BJ (cell line): Measurements from ENCODE around the gene NTPCR. TPM values are rescaled to one million over a fixed set of nuclear protein-coding genes. Genes with fewer than 3 reads are reported as not detected.

Source experiments
- CTCF ChIA-PET: fragments of 350-600 bp; formaldehyde crosslinking; extraction: SDS; loops from one replicate; lab custom pipeline; 2021; ENCODE audit warnings: antibody characterized with exemption, inconsistent platforms; lab: Yijun Ruan, JAX
- POLR2A ChIA-PET: fragments of 300-600 bp; sonication (Branson Sonifier 250); formaldehyde crosslinking; extraction: SDS; loops from one replicate; lab custom pipeline; 2021; ENCODE audit warnings: antibody characterized with exemption; lab: Charles Lee
- DNase-seq: peaks from one replicate; pipeline ENCODE4 v3.0.0-alpha.2; 2011; ENCODE audit warnings: low read depth
- H3K27me3 ChIP-seq: 2 replicates; pipeline ENCODE4 v1.6.0; 2011; ENCODE audit warnings: low read length; ENCODE audit not compliant: control insufficient read depth, insufficient read depth
- H3K36me3 ChIP-seq: 2 replicates; pipeline ENCODE4 v1.5.1; 2011; ENCODE audit warnings: low read length; ENCODE audit not compliant: control insufficient read depth, insufficient read depth
- H3K4me3 ChIP-seq: 2 replicates; pipeline ENCODE4 v1.5.1; 2011; ENCODE audit warnings: low read depth, mild to moderate bottlenecking, control low read depth, low read length
- polyA plus RNA-seq: library from polyadenylated mRNA; depleted of rRNA; stranded (reverse); fragments of >200 nt; gene quantifications from 2 replicates; pipeline ENCODE4 v1.2.3, GENCODE V29; 2011
- TF ChIP-seq, protein P1 (sequence below): IDR thresholded peaks from 2 replicates; pipeline ENCODE4 v1.5.1; 2011; ENCODE audit warnings: low read depth, mild to moderate bottlenecking, control low read depth, inconsistent platforms, low read length, moderate library complexity; ENCODE audit not compliant: insufficient read depth

NTPCR gene
- polyA plus RNA-seq, 1 experiment, result 23.4 TPM

DNA sequence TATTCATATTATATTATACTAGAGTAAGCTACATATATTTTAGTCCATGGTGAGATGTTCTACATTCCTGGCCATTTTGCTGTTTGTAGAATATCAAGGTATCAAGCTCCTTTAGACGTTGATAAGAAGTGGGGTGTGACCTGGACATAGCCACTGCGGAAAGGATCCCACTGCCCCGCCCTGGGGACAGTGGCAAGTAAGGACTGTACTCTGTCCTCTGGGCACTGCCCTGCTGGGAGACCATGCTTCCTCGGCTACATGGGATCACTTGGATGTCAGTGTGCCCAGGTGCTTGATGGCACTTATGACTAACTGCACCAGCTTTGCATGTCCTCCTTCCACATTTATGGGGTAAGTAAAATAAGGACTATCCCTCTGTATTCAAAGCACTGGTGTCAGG lies 46.3 kb upstream of the NTPCR start:
- no peak for DNase-seq
- ChIA-PET CTCF (no interaction called here), POLR2A (interaction anchor here (0.6 kb wide), 1 partner anchor 1469 kb away, joined by 3 read pairs; the partner anchor contains the start of gene COA6)
- Histone ChIP-seq H3K27me3 (no peaks in the 10 kb centered on the region), H3K36me3 (no peaks in the 10 kb centered on the region), H3K4me3 (no peak overlapping the region)
- TF ChIP-seq, protein P1, sequence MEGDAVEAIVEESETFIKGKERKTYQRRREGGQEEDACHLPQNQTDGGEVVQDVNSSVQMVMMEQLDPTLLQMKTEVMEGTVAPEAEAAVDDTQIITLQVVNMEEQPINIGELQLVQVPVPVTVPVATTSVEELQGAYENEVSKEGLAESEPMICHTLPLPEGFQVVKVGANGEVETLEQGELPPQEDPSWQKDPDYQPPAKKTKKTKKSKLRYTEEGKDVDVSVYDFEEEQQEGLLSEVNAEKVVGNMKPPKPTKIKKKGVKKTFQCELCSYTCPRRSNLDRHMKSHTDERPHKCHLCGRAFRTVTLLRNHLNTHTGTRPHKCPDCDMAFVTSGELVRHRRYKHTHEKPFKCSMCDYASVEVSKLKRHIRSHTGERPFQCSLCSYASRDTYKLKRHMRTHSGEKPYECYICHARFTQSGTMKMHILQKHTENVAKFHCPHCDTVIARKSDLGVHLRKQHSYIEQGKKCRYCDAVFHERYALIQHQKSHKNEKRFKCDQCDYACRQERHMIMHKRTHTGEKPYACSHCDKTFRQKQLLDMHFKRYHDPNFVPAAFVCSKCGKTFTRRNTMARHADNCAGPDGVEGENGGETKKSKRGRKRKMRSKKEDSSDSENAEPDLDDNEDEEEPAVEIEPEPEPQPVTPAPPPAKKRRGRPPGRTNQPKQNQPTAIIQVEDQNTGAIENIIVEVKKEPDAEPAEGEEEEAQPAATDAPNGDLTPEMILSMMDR, result no peak

DNA sequence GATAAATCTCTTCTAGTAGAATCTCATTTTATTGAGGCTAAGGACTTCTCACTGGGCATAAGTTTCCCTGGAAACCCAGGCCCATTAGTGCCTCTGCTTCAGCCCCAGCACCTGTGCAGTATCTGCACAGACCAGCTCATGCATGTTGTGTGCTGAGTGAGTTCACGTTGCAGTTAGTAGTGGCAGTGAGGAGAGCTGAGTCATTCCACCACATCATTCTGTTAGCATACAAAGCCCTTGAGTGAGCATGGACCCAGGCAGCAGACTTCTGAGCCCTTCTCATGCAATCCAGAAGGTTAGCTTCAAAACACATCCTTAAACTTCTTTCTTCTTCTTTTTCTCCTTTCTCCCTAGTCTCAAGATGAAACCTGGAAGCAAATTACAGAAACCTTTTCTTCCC lies 45.8 kb upstream of the NTPCR start:
- Histone ChIP-seq H3K27me3 (no peaks in the 10 kb centered on the region), H3K36me3 (no peaks in the 10 kb centered on the region), H3K4me3 (no peak overlapping the region)
- DNase-seq, result no peak
- TF ChIP-seq, protein P1, result no peak
- ChIA-PET CTCF (no interaction called here), POLR2A (interaction anchor here (0.6 kb wide), 1 partner anchor 1469 kb away, joined by 3 read pairs; the partner anchor contains the start of gene COA6)

DNA sequence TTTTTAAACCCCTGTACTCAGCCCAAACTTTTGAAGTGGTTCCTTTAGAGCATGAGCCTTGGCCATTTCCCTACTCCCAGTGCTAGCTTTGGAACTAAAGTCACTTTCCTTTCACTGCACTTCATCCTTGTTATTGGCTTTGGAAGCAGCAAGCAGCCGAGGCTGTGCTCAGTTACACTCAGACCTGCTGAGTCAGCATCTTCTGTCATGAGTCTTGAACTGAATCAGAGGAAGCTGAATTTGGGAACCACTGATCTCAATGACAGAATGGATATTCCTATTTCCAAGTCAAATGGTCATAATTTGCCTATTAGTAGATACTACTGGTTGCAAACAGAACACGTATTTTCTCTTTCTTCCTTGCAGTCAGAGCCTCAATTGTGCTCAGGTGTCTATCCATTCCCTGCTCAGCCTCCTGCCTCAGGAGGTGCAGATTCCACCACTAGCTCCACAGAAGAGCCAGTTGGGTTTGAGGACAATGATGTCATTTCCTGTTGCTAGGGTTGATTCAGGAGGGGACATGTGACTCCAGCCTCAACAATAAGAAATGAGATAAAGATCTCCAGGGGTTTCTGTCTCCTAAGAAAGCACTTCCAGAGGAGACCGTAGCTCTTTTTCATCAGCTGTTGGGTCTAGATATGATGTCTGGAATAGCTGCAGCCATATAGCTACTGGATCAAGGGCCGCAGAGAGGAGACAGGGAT lies 44.9 kb upstream of the NTPCR start:
- H3K4me3 ChIP-seq, result no peak overlapping the region
- no peaks in the 10 kb centered on the region for H3K36me3 ChIP-seq
- TF ChIP-seq, protein P1, result no peak
- POLR2A ChIA-PET, result no interaction called here
- CTCF ChIA-PET, result no interaction called here
- DNase-seq, result no peak
- H3K27me3 ChIP-seq, result no peaks in the 10 kb centered on the region

DNA sequence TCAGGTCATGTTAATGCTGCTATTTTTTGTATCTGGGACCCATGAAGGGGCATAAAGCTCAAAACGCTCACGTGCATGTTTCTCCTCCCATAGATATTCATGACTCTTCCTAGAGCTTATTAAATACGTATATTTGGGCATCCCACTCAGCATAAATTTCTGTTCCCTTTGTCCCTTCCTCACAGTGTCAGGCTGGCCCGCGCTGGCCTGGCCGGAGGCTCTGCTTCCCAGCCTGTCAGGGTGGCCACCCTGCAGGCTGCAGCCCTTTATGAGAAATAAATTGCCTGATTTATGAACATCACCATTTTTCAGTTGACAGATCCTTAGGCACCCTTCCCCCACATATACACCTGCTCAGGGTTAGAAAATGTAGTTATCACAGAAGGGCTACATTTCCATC lies 44.0 kb upstream of the NTPCR start:
- H3K36me3 ChIP-seq, result no peaks in the 10 kb centered on the region
- TF ChIP-seq, protein P1, result no peak
- H3K4me3 ChIP-seq, result no peak overlapping the region
- CTCF ChIA-PET, result no interaction called here
- POLR2A ChIA-PET, result no interaction called here
- no peak for DNase-seq
- H3K27me3 ChIP-seq, result no peaks in the 10 kb centered on the region

DNA sequence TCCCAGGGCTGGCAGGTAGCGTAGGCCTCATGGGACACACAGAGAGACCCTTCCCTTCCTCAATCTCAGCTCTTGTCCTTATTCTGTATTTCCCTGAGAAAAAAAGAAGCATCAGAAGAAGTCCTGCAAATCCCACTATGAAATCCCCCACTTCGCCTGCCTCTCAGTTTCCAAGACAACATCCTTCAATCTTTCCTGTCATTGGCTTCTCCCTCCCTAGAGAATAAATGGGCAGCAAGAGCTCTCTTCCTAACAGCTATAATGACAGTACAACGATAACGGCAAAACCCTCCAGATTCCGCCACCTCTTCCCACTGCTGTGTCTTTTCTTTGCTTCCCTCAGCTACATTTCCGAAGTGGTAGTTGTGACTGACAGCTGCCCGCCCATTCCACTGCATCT lies 41.6 kb upstream of the NTPCR start:
- no peaks in the 10 kb centered on the region for H3K36me3 ChIP-seq
- no peak for DNase-seq
- ChIA-PET CTCF (no interaction called here), POLR2A (no interaction called here)
- no peaks in the 10 kb centered on the region for H3K27me3 ChIP-seq
- TF ChIP-seq, protein P1, result no peak
- no peak overlapping the region for H3K4me3 ChIP-seq
